Activated effector memory CD4-positive, alpha-beta T cell treated with Interleukin-2 at 50 U/mL for 16 hours (primary cell): ENCODE measurements around the gene WWC1.
"Not testable (repeated sequence)": the region's sequence is repeated elsewhere in the genome, so short reads cannot be mapped to it uniquely, and the experiment has no call there.

Experiments used
- DNase-seq: peaks from one replicate; pipeline ENCODE4 v3.0.0-alpha.2; 2020

The WWC1 gene

DNA sequence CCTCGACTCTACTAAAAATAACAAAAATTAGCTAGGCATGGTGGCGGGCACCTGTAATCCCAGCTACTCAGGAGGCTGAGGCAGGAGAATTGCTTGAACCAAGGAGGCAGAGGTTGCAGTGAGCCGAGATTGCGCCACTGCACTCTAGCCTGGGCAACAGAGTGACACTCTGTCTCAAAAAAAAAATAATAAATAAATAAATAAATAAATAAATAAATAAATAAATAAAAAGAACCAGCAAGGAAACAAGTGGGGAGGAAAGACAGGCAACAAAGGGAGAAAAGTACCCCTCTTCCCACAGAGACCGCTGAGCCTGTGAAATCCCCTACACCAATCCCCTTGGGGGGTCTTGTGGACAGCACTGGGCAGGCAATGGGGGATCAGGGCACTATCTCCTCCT is 4.6 kb upstream of the WWC1 start:
- DNase-seq: not testable (repeated sequence)

DNA sequence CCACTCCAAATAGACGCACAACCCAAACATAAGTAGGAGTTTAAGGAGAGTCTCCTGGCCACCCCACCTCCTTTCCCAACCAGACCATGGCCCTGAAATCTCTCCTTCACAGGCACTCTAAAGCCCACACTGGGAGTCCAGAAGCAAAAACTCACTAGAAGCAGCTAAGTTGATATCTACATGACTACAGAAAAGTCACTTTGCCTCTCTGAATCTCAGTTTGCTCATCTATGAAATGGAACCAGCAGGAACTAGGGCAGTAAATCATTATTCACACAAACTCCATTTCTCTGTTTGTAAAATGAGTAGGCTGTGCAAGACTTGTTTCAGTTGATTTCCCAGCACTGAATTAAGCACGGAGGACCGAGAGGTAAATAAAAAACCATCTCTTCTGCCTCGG is 4.1 kb upstream of the WWC1 start:
- DNase-seq: no peak

DNA sequence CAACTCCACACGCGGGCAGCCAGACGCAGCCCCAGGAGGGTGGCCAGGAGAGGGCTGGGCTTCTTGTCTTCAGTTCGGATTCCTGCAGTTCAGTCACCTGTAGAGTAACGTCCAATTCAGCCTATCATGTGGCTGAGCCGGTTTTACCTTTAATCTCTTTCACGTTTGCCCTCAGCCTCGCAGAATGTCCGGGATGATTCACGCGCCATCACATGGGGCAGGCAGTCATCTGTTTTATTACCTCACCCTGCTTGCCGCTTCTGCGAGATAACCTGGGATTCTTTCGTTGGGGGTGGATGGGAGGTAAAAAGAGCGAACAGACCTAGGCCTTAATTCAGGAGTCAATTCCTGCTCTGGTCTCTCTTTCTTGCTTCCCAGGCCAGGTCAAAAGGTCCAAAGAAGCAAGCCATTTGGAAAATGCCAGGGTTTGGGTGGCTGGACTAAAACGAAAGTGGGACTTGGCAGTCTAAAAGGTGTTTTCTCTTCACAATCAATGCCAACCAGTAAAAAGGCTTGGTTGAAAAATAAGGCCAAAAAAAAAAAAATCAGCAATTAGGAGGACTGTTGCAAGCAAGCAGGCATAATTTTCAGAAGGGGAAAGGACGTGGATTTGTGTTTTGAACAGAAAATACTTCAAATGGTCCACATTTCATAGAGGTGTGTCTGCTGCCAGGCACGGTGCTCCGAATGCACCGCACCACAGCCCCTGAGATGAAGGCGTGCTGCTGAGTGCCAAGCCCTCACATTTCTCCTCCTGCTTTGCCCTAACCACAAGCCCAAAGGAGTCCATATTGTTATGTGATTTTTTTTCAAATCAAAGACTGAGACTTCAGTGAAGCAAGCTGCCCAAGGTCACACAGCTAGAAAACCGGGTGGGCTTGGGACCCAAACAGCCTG is 2.8 kb upstream of the WWC1 start:
- DNase-seq: no peak

DNA sequence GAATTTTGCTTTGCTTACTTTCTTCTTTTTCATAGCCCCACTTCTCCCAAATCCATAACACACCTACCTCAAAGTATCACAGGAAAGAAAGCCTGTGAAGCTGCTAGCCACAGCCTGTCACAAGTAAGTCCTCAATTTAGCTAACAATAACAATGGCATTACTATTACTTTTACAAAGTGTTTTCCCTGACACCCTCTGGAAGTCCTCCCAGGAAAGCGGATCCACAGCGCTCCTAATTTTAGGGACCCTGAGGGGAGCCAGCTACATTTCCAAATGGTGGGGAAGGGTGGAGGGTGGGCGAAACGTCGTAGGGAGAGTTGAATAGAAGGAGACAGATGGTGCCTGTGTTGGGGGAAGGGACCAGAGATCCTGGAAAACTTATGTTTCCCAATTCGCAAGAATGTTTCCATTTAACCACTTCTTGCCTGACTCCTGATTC is 523 bp upstream of the WWC1 start:
- no peak for DNase-seq

DNA sequence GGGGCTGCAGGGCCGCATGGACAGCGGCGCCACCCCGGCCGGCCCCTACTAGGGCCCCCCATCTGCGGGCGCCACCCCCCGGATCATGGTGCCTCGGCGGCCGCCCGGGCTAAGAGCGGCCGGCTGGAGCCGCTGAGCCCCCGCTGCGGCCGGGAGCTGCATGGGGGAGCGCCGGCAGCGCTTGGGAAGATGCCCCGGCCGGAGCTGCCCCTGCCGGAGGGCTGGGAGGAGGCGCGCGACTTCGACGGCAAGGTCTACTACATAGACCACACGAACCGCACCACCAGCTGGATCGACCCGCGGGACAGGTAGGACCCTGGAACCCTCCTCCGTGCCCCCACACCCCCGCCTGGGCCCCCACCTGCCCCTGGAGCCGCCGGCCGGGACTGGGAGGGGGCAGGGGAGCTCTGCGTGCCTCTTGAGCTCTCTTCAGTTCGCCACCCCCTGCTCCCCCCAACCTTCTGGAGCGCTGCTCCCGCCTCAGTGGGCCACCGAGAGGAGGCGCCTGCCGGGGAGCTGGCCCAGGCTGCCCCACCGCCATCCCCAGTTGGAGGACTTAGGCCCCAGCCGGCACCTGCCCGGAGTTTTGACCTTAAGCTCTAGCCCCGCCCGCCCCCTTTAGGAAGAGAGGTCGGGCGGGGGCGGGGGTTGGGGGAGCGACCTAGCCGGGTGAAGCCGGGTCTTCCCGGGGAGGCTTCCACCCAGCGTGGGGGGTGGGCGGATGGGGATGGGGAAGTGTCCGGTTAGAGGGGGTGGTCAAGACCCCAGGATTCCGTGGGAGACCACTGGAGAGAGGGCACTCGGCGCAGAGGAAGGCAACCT is 730 bp downstream of the WWC1 start:
- DNase-seq: no peak

DNA sequence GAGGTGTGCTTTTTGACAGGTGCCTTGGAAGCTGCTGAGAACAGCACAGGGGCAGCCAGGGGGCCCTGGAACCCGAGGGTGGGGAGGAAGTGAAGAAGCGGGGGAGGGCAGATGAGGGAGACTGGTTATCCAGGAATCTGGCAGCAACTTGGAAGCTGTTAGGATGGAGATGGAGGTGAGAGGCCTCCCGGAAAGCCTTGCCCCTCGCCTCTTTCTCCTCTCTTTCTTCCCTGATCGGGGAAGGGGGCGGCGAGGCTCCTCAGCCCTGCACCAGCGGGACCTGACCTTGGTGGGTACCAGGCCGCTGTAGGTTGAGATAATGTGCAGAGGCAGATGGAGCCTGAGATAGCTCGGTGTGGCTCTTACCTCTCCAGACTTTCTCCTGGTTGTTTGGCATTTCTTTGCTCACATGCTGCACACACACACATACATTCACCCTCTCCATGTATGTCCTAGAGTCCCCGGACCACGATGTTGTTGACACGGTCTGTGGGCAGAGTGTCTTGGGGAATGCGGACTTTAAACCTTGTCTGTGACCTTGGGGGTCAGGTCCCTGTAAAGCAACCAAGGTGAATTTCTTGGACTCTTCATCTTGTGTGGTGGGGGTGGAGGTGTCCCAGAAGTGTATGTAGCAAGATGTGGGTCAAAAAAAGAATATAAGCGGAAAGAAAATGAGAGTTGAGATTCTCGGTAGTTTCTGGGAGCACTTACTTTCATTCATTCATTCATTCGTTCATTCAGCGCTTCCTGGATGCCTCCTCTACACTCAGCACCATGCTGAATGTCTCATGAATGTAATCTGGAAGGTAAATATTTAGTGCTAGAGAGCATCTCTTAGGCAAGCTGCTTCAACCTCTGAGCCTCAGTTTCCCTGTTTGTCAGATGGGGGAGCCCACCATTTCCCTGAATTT is 1.6 kb downstream of the WWC1 start:
- no peak for DNase-seq

DNA sequence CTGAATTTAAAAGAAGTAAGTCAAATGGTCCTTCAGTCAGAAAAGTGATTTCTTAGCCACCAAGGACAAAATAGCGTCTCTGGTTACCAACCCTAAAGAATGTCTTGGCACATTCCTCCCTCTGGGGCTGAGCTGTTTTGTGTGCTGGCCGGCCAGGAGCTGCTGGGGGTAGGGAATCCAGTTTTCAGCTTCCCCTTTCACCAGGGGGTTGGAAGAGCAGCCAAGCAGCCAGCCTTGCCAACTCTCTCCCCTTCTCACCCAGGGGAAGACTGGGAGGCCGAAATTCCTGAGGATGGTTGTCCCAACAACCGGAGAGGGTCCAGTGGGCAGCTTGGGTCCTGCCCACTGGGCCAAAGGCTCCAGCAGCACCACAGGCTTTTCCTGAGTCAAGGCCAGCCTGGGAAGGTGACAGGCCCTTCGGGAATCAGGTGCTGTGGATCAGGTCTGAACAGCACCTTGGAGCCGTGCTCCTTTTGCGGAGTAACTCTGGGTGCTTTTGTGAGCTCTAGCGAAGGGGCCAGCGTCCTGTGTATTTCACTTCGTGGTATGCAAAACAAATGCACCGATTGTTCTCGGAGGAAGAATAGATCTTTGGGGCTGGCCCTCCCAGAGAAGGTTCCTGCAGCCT is 4.2 kb downstream of the WWC1 start:
- no peak for DNase-seq

DNA sequence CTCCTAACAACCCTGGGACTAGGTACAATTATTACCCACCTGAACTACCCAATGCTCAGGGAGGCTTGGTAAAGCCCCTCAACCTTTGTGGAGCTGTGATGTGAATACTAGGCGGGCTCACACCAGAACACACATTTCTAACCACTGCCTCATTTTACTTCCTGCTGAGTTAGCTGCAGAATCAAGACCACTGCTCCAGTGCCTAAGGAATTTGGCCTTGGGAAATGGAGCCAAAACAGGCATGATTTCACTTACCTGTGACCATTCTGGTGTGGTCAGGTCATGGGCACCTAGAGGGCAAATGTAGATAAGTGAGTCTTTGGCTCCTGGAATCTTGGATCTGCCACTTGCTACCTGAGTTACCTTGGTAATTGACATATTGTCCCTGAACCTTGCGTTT is 5.2 kb downstream of the WWC1 start:
- no peak for DNase-seq

DNA sequence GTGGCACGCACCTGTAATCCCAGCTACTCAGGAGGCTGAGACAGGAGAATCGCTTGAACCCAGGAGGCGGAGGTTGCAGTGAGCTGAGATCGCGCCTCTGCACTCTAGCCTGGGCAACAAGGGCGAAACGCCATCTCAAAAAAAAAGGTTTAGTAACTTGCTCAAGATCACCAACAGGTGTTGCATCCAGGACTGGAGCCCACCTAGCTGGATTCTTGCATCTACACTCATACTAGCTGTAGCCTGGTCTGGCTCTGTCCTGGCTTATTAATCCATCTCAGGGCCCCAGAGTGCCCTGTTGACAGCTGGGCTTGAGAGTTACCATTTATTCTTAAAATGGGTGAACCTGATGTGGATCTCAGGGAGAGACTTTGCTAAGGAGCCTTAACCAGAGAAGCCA is 7.5 kb downstream of the WWC1 start:
- no peak for DNase-seq

DNA sequence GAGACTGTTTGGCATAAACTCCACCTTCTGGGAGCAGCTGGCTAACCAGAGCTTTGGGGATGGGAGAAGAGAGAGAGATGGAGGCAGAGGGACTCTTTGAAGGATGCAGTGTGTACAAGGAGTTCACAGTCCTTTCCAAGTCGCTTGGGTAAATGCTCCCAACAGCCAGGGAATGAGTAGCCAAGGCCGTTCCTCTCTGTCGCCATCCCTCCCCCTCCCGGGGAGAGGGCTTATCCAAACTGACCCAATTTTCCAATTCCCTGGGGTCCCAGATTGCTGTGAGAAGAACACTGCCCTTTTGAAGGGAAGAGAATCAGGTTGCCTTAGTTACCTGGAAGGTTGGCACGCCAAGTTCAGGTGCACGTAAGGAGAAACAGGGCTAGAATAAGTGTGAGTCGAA is 7.9 kb downstream of the WWC1 start:
- DNase-seq: no peak

DNA sequence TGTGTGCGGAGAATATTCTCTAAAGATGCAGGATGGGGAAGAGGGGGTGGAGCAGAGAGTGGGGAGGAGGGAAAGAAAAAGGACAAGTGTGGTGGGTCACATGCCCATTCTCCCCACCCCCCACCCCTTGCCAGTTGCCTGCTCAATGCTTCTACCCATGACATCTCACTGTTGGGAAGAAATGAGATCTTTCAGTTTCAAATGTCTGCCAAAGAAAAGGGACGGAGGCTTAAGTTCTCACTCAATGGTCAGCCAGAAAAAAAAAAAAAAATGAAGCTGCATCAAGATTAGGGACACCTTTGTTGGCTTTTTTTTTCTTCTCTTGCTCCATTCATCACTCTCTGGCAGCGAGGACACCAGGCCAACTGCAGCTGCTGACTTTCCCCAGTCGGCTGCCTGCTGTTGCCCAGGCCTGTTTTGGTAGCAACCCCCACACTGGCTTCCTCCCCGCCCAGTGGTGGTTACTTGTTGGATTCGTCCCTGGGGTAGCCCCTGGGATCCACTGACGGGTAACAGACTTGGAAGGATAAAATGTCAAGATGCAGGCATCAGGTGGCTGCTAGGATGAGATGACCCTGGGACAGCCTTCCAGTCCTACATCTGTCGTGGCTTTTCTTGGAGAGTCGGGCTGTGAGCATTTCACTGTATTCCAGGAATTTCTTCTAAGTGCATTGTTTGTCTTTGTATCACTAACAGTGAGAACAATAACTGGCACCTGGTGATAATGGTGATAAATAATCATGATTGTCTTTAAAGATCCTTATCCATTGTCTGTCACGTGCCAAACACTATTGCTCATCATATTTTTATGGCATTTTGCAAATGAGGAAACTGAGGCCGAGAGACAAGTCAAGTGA is 9.1 kb downstream of the WWC1 start:
- no peak for DNase-seq

DNA sequence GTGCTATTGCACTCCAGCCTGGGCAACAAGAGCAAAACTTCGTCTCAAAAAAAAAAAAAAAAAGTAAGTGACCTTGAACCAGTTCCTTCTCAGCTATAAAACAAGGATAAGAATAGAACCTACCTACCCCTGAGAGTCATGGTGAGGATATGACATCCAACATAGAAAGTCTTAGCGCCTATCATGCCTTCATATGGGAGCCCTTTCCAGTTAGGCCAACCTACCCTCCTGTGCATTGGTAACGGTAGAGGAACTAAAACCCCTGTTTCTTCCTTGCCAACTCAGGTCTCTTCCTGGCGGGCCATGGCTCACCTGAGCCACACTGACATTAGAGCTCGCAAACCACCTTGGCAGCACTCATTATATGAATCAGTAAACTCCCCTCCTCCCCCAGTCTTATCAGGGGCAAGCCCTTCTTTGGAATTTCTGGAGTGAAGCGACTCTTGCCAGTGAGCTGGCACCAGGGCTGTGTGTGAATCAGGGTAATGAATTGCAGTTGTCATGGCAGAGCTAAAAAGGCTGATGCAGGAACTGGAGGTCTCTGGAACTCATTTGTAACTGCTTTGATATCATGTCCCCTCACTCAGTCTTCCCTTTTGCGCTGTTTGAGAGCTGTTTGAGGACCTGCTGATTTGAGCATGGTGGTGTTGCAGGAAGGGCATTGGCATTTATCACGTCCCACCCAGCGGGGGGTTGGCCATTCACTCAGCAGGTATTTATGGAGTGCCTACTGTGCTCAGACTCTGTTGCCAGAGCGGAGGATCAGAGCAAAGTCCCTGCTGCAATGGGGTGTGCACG is 10.3 kb downstream of the WWC1 start:
- no peak for DNase-seq

DNA sequence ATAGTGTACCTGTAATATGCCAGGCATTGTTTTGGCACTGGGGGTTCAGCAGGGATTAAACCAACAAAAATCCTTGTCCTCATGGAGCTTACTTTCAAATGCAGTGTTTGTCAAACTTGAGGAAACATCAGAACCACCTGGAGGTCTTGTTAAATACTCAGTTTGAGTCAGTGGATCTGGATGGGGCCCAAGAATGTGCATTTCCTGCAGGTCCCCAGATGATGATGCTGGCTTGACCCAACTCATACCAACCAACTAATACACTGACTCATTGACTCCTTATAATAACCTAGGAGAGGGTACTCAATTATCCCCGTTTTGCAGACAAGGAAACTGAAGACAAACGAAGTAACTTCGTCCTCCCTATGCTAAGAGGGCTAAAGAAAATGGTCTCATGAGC is 11.3 kb downstream of the WWC1 start:
- no peak for DNase-seq

DNA sequence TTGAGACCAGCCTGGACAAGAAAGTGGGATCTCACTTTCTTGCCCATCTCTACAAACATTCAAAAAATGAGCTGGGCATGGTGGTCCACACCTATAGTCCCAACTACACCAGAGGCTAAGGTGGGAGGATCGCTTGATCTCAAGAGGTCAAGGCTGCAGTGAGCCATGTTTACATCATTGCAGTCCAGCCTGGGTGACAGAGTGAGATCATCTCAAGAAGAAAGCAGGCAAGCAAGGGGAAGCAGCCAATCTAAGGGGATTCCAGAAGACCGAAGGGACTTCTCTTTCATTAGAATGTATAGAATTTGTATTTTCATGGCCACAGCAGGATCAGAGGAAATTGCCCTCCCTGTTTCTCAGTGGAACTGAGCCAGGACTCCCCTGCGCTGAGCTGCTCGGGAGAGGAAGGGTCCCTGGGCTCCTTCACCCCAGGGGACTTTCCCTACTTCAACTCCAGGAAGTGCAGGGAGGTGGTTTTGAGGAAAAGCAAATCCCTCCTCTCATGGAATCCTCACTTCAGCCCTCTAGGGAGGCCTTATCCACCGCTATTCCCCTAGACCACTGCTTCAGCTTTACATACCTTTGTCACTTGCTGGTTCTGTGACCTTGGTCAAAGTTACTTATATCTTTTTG is 12.1 kb downstream of the WWC1 start:
- DNase-seq: no peak

DNA sequence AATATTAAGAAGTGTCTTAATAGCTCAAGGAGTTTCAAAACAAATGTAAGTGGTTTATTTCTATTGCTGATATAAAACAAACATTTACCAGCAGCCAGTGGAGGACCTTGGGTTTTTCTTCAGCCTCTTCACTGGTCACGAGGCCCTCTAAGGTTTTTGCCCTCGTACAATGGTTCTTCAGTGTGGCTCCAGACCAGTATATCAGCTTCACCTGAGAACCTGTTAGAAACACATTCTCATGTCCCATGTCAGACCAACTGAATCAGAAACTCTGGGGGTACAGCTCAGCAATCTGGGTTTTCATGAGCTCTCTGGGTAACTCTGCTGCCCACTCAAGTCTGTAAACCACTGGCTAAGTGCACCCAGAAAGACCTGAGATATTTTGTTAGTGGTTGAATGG is 12.9 kb downstream of the WWC1 start:
- DNase-seq: no peak

DNA sequence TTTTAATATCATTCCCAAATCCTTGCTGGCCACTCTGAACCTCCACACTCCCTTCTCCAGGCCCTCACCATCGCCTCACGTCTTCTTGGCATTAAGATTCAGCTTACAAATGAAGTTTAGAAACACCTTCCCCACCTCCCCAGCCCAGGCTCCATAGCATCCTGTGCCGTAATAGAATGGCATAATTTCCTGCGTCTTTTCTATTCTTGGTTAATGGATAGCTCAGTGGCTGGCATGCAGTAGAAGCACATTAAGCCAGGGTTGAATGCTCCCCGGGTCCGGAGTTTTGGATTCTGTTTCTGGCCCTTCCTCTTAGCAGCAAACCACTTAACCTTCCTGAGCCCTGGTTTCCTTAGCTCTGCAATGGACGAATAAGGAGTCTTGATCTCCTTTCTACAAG is 13.8 kb downstream of the WWC1 start:
- DNase-seq: no peak

DNA sequence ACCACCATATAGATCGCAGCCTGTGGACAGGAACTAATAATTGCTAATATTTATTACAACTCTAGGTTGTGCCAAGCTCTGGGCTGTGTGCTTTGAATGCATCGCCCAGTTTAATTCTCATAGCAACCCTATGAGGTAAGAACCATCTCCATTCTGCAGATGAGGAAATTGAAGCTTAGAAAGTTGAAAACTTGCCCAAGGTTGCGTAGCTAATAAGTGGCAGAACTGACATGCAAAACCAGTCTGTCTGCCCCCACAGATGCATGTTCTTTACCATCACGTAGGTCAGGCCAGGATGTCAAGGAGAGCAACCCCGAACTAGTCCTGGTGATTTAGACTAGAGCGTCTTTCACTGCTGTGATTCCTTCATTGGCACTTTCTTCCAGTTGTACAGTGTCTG is 15.6 kb downstream of the WWC1 start:
- DNase-seq: no peak

DNA sequence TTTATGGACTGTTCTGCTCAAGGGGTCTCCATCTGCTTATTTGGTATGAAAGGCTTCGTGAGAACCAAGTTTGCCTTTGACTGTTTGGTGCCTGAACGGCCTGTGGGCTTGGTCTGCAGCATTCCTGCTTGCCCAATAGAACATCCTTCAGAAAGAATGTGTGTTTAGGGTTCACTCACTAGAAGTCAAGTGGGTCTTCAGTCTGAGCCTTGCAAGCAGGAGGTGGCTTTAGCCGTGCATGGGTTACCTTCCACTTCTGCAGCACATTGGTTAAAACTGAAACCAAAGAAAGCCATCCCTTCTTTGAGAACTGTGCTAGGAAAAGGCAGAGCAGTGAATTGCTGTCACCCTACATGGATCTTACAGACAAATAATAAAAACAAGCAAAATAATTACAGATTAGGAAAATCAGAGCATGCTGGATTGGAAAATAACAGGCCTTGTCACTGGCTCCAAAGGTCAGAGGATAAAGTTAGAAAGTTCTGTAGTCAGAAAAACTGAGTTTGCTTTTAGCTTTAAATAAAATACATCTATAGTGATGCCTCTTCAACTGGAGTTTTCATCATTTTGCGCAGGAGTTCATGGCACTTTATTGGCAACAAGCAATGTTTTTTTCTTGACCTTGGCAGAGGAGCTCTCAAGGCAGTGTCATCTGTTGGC is 16.6 kb downstream of the WWC1 start:
- DNase-seq: no peak

DNA sequence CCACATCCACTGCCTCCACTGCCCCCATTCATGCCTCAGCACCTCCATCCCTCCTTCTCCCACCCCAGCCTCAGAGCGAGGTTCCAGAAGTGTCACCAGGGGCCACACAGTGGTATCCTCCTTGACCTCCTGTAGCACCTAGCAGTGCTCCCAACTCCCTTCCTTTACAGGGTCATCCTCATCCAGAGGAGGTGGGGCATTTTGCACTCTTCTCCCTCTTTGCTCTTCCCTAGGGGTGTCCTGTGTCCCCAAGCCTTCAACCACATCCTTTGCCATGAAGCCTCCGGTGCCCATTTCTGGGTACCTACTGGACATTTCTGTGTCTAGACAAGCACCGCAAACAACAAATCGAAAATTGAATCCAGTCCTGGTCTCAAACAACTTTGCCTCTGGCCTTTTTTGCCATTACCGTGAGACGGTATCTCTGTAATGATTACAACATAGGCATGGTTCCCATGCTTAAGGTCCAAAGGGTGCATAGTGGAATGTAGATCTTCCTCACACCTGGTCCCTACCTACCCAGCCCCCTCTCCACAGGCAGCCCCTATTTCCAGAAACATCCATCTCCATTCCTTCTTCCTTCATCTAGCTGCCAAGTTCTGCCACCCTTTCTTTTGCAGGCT is 17.6 kb downstream of the WWC1 start:
- no peak for DNase-seq
